HG03520 (cell line): ENCODE data around the gene CLEC2L.
"Not testable (repeated sequence)": the region's sequence is repeated elsewhere in the genome, so short reads cannot be mapped to it uniquely, and the experiment has no call there.

Experiments
- ATAC-seq: cut with Tn5 transposase; IDR thresholded peaks from one replicate; pipeline ENCODE4 v1.9.1; 2021; ENCODE audit warnings: mild to moderate bottlenecking, moderate library complexity; ENCODE audit not compliant: unreplicated experiment

Gene CLEC2L

GRCh38 chr7:139553991-139554700 lies 30.7 kb downstream of the CLEC2L start:
- ATAC-seq = not testable (repeated sequence)

DNA sequence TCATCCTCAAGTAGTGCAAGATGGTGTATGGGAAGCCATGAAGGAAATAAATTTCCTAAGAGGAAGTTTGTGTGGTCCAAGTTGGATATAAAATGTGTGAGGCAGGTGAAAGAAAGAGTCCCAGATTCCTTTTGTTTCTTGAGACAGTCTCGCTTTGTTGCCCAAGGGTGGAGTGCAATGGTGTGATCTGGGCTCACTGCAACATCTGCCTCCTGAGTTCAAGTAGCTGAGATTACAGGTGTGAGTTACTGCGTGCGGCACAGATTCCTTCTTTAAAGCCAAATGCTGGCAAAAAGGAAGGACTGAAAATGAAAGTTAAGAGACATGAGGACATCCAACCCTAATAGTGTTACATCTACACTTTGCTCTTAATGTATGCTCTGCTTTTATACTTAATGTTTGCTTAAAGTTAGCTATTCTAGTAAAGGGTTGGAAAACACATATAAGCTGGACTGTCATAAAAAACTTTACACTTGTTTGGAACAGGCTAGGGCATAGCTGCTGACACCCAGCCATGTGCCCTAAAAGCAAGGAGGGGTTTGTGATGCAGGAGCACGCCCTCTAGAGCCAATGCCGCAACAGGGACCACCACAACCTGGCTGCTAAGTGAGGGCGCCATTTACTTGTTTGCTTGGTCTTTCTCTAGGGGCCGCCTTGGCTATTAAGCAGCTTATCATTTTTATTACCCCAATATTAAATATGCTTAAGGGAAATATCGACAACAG lies 34.5 kb downstream of the CLEC2L start:
- ATAC-seq = no peak

GRCh38 chr7:139559364-139560105 lies 36.0 kb downstream of the CLEC2L start:
- no peak for ATAC-seq

DNA sequence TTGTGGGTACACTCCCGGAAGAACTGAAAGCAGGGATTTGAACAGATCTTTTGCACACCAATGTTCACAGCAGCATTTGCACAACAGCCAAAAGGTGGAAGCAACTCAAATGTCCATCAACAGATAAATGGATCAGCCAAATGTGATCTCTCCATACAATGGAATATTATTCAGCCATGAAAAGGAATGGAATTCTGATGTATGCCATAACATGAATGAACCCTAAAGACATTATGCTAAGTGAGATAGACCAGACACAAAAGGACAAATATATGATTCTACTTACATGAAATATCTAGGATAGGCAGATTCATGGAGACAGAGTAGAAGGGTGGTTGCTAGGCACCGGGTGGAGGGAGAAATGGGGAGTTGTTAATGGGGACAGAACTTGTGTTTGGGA lies 36.7 kb downstream of the CLEC2L start:
- ATAC-seq = no peak

DNA sequence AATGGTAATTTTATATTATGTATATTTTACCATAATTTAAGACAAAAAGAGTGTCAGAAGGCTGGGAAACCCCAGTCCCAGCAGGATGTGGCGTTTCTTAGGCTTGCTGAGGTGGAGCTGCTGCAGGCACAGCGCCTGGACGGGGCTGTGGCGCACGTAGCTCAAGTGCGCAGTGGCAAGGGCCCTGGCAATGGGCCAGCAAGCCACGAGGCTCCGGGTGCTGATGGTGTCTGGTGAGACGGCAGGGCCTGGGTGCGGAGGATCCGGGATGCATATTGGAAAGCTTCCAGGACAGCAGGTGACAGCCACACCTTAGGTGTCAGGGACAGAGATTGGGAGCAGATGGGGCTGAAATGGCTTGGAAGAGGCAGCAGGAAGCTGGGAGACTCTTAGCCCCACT lies 37.2 kb downstream of the CLEC2L start:
- ATAC-seq = no peak

DNA sequence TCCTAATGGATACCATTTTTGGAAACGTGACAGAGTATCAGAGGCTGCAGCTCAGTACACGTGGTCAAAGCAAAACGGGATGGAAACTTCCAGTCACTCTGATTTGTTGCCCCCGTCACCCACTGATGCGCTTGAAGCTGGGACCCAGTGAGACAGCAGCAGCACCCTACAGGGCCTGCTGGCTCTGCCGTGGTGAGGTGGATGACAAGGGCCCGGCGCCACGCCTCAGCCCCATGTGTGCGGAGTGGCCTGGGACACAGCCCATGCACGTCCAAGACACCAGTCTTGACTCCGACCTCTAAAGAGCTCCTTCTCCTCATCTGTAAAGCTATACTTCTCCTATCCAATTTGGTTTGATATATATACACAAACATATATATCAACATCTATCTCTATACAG lies 39.0 kb downstream of the CLEC2L start:
- no peak for ATAC-seq

GRCh38 chr7:139562961-139563565 lies 39.6 kb downstream of the CLEC2L start:
- ATAC-seq = no peak

DNA sequence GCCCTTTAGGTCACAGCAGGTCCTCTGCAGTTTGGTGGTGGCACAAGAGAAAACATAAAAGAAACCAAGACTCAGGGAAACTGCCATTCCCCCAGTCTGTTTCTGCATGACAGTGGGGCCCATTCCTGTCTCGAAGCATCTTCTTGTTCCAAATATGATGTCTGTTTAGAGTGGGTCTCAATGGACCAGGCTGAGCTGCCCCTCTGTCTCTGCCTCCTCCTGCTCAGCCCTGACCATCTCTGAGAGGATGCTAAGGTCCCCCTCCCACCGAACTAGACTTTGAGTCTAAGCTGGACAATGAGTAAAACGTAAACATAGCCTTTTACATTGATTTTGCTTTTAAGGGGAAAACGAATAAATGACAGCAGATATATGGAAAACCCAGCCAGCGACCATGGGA lies 40.4 kb downstream of the CLEC2L start:
- no peak for ATAC-seq

- ATAC-seq = no peak
Measured at GRCh38 chr7:139566075-139566474, 42.6 kb downstream of the CLEC2L start.

DNA sequence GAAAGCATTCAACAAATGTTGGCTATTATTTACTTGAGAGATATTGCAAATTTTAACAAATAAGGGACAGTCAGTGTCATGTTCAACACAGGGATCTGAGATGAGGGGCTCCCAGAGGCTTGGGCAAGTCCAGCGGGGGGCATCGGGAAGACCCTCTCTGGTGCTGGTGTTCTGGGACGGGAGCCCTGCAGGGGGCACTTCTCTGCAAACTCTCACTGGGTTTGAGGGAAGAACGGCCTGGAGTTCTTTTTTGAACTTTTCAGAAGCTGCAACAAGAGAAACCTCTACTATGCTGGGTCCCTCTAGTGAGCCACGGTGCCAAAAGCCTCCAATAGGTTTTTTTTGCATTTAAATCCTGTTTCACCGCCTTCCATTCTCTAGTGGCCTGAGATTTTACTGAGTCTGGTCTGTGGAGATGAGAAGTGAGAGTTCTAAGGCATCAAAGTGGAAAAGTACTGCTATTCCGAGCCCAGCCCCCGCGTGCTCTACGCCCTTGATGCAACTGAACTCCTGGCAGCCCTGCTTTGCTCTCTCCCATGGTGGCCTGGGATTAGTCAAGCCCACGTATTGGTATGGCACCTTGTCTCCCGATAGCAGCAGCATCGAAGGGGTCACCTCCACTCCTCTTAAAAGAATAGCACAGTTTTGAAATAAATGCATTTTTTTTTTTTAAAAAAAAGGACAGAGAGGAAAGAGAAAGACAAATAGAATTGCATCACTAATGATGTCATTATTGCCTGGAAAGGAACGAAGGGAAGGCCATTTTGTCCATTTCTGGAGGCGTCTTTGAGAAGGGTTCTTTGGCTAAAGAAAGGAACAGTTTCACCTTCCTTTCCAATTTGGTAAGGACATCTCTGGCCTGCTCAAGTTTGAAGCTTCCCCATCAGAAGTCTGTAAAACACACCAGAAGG lies 43.5 kb downstream of the CLEC2L start:
- ATAC-seq = no peak

DNA sequence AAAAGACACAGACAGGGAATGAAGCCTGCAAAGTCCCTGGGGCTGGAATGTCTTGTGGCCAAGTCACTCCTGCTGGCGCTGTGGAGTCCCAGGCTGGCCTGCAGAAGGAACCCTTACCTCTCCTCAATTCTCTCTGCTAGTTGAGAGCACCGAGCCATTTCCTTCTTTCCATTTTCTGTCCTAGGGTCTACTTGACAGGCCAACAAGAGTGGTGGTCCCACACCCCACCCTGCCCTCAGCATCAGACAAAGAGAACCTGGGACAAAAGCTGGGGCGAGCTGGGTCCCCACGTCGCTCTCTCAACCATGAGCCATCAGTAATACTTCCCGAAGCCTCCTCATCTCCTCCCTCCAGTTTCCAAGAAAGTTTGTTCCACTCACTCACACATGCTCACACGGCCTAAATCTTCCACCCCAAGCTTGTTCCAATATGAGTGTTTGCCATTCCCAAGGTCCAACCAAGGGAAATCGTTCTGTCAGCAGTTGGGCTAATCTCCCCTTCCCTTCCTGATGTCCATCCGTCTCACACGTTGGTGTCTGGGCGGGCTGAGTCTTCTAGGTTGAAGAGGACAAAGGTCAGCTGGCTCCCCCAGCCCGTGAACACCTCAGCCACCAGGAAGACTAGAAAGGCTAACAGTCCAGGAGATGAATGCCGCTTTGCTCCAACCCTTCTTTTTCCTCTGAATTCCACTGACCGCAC lies 44.3 kb downstream of the CLEC2L start:
- ATAC-seq = no peak

- ATAC-seq = no peak
Measured at GRCh38 chr7:139568346-139568675, 44.8 kb downstream of the CLEC2L start.

GRCh38 chr7:139568813-139569490 lies 45.5 kb downstream of the CLEC2L start:
- no peak for ATAC-seq

- ATAC-seq = no peak
Measured at GRCh38 chr7:139570119-139570518, 46.6 kb downstream of the CLEC2L start.

- ATAC-seq = no peak
Measured at GRCh38 chr7:139570626-139571025, 47.1 kb downstream of the CLEC2L start.

DNA sequence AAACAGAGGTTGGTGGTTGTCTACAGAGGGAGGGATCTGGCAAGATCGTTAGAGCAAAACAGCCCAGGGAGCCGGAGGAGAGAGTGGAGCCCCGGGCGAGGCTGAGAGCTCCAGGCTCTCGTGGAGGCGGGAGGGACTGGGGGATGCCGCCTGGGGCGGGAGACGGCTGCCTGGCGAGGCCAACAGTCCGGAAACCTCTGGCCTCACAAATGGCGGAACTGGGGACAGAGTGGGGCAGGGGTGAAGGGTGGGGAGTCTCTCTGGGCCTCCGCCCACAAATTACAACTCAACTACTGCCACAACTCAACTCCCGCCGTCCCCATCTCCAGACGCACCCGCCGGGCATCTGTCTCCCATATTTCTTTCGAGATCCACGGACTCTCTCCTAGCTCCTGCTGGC lies 47.7 kb downstream of the CLEC2L start:
- ATAC-seq = no peak

DNA sequence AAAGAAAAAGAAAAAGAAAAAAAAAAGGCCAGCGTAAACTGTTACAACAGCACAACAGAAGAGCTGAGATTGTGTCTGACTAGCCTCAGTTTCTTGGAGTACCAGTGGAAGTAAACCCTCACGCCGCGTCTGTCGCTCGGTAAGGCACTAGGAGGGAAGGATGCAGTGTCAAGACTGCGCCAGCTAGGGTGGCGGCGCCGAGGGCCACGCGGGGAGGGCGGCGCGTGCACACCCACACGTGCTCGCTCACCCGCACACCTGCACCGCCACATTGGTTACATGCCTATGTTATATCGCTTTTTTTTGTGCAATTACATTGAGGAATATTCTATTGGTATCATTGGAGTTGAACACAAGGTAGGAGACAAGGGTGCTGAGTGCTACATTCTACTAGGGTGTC lies 48.2 kb downstream of the CLEC2L start:
- no peak for ATAC-seq

DNA sequence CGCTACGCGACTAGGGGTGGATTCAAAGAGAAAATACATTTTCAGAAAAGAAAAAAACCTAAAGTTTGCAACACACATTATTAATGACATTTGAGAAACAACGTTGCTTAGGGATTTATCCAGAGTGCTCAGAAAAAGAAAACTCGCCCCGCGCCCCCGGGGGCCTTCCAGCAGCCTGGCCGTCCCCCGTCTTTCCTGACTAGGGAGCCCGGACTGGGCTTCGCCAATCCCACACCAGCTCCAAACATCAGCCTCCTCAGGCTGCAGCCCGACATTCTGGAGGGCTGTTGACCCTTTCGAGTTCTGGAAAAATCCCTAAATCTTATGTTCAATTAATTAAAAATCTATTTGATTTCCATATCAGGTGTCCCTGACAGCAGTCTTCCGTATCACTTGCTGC lies 48.6 kb downstream of the CLEC2L start:
- no peak for ATAC-seq

DNA sequence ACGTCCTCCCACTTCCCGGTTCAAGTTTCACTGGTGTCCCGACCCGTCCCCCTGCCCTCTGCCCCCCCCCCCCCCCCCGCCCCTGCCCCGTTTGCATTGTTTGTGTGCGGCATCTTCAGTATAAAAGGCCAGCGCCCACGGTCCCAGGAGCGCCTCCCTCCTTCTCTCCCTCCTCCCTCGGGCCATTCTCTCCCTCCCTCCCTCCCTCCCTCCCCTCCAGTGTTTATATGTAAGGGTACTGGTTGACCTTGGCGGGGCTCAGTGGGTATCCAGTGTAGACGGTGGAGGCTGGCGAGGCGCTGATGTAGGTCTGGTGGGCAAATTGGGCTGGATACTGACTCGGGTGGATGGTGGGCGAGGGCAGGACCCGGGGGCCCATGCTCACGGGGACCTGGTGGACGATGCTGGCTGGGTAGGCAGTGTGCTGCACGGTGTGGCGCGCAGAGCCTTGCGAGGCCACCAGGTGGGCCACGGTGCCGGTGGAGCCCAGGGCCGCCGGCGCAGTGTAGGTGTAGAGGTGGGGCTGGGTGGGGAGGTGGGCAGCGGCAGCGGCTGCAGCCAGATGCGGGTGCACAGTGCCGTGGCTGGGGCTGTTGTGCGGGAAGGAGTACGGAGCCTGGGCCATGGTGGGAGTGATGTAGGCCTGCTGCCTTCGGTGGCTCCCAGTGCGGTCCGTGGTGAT lies 49.4 kb downstream of the CLEC2L start:
- ATAC-seq = no peak
